Upper lobe of right lung (tissue), 1 donor: ENCODE data around the gene KCTD19. TPM values are rescaled to one million over a fixed set of nuclear protein-coding genes. Genes with fewer than 3 reads are reported as not detected.
A peak's percentile ranks its signal among the peaks of the same experiment; 100 is the strongest.

ENCODE experiments used
- ATAC-seq: fragments of 200-7000 bp; cut with Tn5 transposase; one replicate; pipeline ENCODE4 v1.9.1; 2020; ENCODE audit warnings: mild to moderate bottlenecking, moderate library complexity
- DNase-seq: peaks from one replicate; pipeline ENCODE4 v3.0.0-alpha.2; 2020
- H3K27ac ChIP-seq: fragments of 200-600 bp; one replicate; pipeline ENCODE4 v1.8.0; 2022
- H3K27me3 ChIP-seq: fragments of 200-600 bp; one replicate; pipeline ENCODE4 v1.8.0; 2022; ENCODE audit warnings: mild to moderate bottlenecking
- H3K36me3 ChIP-seq: fragments of 200-600 bp; one replicate; pipeline ENCODE4 v1.8.0; 2022
- H3K4me1 ChIP-seq: fragments of 200-600 bp; one replicate; pipeline ENCODE4 v1.8.0; 2022
- H3K4me3 ChIP-seq: fragments of 200-600 bp; one replicate; pipeline ENCODE4 v1.8.0; 2022; ENCODE audit warnings: mild to moderate bottlenecking
- H3K9me3 ChIP-seq: fragments of 200-600 bp; one replicate; pipeline ENCODE4 v1.8.0; 2022
- intact Hi-C: fragments of 100-400 bp; cut with DNase I; formaldehyde crosslinking; loops from one replicate; pipeline ENCODE4 v1.11.0; 2022
- total RNA-seq: library from RNA; stranded (reverse); fragmentation: NEBNext Ultra II Directional; extraction: Animal tissue kit (Norgen Biotek cat#: 25700); gene quantifications from one replicate; pipeline ENCODE4 v1.2.1, GENCODE V29; 2021
- TF ChIP-seq, protein P1 (sequence below): fragments of 200-600 bp; IDR thresholded peaks from one replicate; pipeline ENCODE4 v1.8.0; 2022; ENCODE audit warnings: antibody characterized with exemption
- donor health status: DM: no; HTN: yes; CAD: no; lungs with severe emphysema.

Gene KCTD19
- total RNA-seq, 1 donor from 2014 or later = 1.4 TPM

DNA sequence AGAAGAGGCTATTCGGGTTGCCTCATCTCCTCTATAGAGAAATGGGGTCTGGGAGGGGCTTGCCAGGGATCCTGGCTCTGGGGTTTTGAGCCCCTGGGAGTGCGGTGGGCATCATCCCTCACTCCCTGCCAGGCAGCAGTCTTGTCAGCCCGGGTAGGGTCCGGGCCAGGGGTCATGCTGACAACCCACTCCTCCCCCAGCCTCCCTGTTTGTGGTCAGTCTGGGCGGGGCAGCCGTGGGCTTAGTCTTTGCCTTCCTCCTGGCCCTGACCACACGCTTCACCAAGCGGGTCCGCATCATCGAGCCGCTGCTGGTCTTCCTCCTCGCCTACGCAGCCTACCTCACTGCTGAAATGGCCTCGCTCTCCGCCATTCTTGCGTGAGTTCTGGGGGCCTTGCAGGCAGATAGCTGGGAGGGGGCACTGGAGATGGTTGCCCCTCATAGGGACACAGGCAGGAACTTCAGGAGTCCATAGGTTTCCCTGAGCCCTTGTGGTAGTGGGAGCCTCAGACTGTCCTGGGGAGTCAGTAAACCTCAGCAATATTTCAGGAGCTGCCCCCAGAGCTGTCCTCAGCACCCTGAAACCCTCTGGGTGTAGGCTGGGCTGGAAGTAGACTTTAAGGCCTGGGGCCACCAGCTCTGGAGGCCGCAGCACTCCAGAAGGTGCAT is 70.9 kb downstream of the KCTD19 start:
- TF ChIP-seq, protein P1, sequence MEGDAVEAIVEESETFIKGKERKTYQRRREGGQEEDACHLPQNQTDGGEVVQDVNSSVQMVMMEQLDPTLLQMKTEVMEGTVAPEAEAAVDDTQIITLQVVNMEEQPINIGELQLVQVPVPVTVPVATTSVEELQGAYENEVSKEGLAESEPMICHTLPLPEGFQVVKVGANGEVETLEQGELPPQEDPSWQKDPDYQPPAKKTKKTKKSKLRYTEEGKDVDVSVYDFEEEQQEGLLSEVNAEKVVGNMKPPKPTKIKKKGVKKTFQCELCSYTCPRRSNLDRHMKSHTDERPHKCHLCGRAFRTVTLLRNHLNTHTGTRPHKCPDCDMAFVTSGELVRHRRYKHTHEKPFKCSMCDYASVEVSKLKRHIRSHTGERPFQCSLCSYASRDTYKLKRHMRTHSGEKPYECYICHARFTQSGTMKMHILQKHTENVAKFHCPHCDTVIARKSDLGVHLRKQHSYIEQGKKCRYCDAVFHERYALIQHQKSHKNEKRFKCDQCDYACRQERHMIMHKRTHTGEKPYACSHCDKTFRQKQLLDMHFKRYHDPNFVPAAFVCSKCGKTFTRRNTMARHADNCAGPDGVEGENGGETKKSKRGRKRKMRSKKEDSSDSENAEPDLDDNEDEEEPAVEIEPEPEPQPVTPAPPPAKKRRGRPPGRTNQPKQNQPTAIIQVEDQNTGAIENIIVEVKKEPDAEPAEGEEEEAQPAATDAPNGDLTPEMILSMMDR = no peak
- ATAC-seq (no peak), DNase-seq (no peak)
- Histone ChIP-seq H3K36me3 (no peaks in the 10 kb centered on the region), H3K27ac (no peak overlapping the region), H3K4me1 (no peaks in the 10 kb centered on the region), H3K27me3 (no peaks in the 10 kb centered on the region), H3K4me3 (no peak overlapping the region), H3K9me3 (no peaks in the 10 kb centered on the region)
- intact Hi-C loops = no loop called here

DNA sequence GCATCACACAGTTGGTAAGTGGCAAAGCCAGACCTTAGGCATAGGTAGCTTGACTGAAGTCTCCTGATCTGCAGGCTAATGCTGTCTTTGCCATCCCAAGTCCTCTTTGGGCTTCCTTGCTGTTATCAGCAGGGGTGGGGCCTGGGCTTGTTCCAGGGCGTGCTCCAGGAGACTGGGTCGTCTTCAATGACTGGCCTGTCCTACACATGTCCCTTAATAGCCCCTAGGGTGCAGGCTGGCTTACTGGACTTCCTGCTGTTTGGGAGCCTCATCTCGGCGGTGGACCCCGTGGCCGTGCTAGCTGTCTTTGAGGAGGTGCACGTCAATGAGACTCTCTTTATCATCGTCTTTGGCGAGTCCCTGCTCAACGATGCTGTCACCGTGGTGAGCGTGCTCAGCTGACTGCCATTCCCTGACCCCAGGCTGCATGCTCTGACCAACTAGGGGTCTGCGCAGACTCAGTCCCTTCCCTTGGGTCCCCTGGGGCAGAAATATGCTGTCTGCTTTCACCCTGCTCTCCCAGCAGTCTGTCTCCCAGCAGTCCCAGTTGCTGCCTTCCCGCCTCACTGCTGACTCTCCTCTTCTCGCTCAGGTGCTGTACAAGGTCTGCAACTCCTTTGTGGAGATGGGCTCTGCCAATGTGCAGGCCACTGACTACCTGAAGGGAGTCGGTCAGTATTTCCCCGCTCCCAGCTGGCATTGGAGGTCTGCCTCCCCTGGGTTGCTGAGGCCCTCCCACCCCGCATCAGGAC is 71.6 kb downstream of the KCTD19 start:
- TF ChIP-seq, protein P1 = no peak
- Histone ChIP-seq H3K36me3 (no peaks in the 10 kb centered on the region), H3K4me1 (no peaks in the 10 kb centered on the region), H3K27me3 (no peaks in the 10 kb centered on the region), H3K4me3 (no peak overlapping the region), H3K27ac (no peak overlapping the region), H3K9me3 (no peaks in the 10 kb centered on the region)
- DNase-seq = no peak
- intact Hi-C loops = no loop called here
- no peak for ATAC-seq

DNA sequence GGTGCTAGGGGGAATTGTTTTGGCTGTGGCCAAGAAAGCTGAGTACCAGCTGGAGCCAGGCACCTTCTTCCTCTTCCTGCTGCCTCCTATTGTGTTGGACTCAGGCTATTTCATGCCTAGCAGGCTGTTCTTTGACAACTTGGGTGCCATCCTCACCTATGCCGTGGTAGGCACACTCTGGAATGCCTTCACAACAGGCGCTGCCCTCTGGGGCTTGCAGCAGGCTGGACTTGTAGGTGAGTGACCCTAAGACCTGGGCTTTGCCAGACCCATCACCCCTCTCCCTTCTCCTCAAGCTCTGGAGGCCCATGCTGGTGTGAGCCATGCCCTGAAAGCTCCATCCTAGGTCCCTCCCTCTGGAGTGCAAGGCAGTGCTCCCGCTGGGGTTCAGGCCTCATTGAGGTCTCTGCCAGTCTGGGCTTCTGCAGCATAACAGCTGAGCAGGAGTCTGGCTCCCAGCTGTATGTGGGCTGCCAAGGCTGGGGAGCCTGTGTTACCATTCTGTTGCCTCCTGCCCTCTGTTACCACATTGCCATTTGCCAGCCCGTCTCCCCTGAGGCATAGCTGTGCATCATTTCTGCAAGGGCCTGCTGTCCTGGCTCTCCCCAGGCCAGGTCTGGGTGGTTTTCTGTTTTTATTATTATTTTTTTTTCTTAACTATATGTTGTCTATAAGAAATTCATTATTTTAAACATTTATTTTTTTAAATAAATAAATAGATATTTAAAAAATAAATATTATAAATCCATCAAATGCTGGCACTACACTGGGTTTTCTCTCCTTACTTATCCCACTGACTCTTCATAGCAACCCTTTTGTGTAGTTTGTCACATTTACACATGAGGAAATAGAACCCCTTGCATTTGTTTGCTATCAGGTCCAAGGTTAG is 73.7 kb downstream of the KCTD19 start:
- no peak overlapping the region for H3K4me3 ChIP-seq
- H3K27ac ChIP-seq = no peak overlapping the region
- ATAC-seq (no peak), DNase-seq (no peak)
- H3K36me3 ChIP-seq = no peaks in the 10 kb centered on the region
- peaks cover 5% of the 10 kb centered on the region for H3K4me1 ChIP-seq
- intact Hi-C loops = no loop called here
- TF ChIP-seq, protein P1 = no peak
- no peaks in the 10 kb centered on the region for H3K27me3 ChIP-seq
- no peaks in the 10 kb centered on the region for H3K9me3 ChIP-seq

DNA sequence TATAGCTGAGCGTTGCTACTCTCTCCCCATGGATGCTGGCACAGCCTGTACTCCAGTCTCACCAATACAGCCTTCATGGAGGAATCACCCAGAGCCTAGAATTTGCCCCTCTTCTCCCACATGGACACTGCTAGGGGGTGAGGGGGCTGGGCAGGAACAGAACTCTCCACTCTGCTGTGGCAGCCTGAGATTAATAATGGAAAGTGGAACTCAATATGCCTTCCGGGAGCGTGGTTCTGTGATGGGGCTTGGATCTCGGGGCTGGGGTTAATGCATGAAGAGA is 76.6 kb downstream of the KCTD19 start:
- DNase-seq (no peak), ATAC-seq (no peak)
- intact Hi-C loops = no loop called here
- Histone ChIP-seq H3K27ac (no peak overlapping the region), H3K4me1 (peaks cover 19% of the 10 kb centered on the region), H3K4me3 (no peak overlapping the region), H3K36me3 (no peaks in the 10 kb centered on the region), H3K27me3 (no peaks in the 10 kb centered on the region), H3K9me3 (no peaks in the 10 kb centered on the region)
- TF ChIP-seq, protein P1 = no peak

DNA sequence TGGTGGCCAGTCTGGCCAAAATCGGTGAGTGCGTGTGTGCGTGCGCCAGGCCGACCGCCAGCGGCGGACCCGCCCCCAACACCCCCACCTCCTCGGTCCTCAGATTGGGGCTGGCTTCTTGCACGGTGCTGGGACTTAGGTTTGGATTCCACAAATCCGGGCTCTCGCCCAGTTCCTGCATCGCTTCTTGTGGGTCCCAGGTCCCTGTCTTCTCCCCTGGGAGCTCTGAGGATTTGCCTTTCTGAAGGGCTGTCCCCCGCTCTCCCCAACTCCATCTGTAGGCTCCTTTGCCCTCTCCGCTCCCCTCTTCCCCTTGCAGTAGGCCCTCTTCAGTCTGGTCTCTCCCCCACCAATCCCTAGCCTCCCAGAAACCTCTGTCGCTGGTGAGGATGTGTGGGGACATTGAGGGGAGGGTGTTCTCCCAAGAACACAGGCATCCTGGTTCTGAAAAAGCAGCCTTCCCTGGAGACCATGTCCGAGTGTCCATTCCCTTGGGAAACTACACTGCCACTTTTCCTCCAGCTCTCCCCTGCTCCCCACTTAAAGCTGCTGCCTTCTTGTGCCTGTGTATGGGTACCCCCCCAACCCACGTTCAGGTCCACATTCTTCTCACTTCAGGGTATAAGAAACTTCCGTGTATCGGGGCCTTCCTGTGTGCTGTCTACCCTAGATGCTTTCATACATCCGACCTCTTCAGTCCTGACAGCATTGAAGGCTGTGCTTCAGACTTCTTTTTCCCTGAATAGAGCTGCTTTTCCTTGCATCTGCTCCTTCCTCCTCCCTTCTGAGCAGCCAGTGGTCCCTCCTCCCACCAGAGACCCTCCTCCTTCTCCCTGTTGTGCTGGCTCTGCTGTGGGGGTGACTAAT is 77.1 kb downstream of the KCTD19 start:
- peaks cover 25% of the 10 kb centered on the region for H3K4me1 ChIP-seq
- H3K9me3 ChIP-seq = no peaks in the 10 kb centered on the region
- intact Hi-C loops = no loop called here
- H3K36me3 ChIP-seq = no peaks in the 10 kb centered on the region
- DNase-seq = no peak
- no peak overlapping the region for H3K27ac ChIP-seq
- ATAC-seq = no peak
- TF ChIP-seq, protein P1 = peak; percentile 1
- H3K4me3 ChIP-seq = peak overlapping the region; percentile 70
- no peaks in the 10 kb centered on the region for H3K27me3 ChIP-seq
